GM12878 (cell line): ENCODE measurements around the gene ZNF496. TPM values are rescaled to one million over a fixed set of nuclear protein-coding genes. Genes with fewer than 3 reads are reported as not detected.

Experiments used
- ATAC-seq: fragments of 200-7000 bp; cut with Tn5 transposase; 3 replicates; pipeline ENCODE4 v1.9.1; 2020; ENCODE audit warnings: mild to moderate bottlenecking, moderate library complexity
- BruUV-seq: library from RNA; stranded (reverse); fragments of 400-500 nt; replicated peaks from 2 replicates; lab custom pipeline; 2021; lab: Mats Ljungman, UMichigan
- CTCF ChIA-PET: fragments of 300-600 bp; sonication (Branson Sonifier 250); formaldehyde crosslinking; extraction: SDS; loops from one replicate; lab custom pipeline; 2021; ENCODE audit warnings: inconsistent platforms; lab: Yijun Ruan, JAX
- POLR2A ChIA-PET: fragments of 350-600 bp; formaldehyde crosslinking; extraction: SDS; loops from one replicate; lab custom pipeline; 2021; ENCODE audit warnings: inconsistent platforms; lab: Charles Lee
- RAD21 ChIA-PET: fragments of 300-600 bp; sonication (Branson Sonifier 250); formaldehyde crosslinking; loops from one replicate; lab custom pipeline; 2023; ENCODE audit warnings: antibody characterized with exemption; ENCODE audit not compliant: unreplicated experiment; lab: Charles Lee
- SMC1A ChIA-PET: fragments of 300-600 bp; sonication (Branson Sonifier 250); formaldehyde crosslinking; loops from one replicate; lab custom pipeline; 2023; ENCODE audit not compliant: unreplicated experiment, uncharacterized antibody; lab: Charles Lee
- DNase-seq: peaks from one replicate; pipeline ENCODE4 v3.0.0-alpha.2; 2011; ENCODE audit warnings: low read depth, low spot score
- FAIRE-seq: peaks from 3 replicates; lab custom pipeline; 2011; peaks lifted over from hg19 to GRCh38; lab: Jason Lieb, UNC
- H2AFZ ChIP-seq: 2 replicates; pipeline ENCODE4 v1.6.0; 2011; ENCODE audit warnings: low read depth, low read length, control low read depth; ENCODE audit not compliant: control insufficient read depth
- H3K27ac ChIP-seq: 2 replicates; pipeline ENCODE4 v1.5.1; 2011; ENCODE audit warnings: control low read depth; ENCODE audit not compliant: control insufficient read depth, insufficient read depth
- H3K27me3 ChIP-seq, 2 experiments: replicated peaks in 1 of 2; 2 replicates each; pipeline versions ENCODE4 v1.6.0 to v1.6.1; 2011; ENCODE audit warnings: low read length in 1 of 2; ENCODE audit not compliant: control insufficient read depth in 2 of 2, insufficient read depth in 2 of 2
- H3K36me3 ChIP-seq, 2 experiments: 2 replicates each; pipeline ENCODE4 v1.5.1; 2011; ENCODE audit warnings: low read length in 1 of 2; ENCODE audit not compliant: control insufficient read depth in 2 of 2, insufficient read depth in 2 of 2
- H3K4me1 ChIP-seq: 2 replicates; pipeline ENCODE4 v1.6.1; 2011; ENCODE audit warnings: mild to moderate bottlenecking, low read length, moderate library complexity, mixed read lengths; ENCODE audit not compliant: control insufficient read depth, insufficient read depth
- H3K4me2 ChIP-seq: 2 replicates; pipeline ENCODE4 v1.6.0; 2011; ENCODE audit warnings: control low read depth; ENCODE audit not compliant: control insufficient read depth, insufficient read depth
- H3K4me3 ChIP-seq: fragments of 200-600 bp; sonication (generic); 2 replicates; pipeline ENCODE4 v1.5.1; 2016
- H3K79me2 ChIP-seq: 2 replicates; pipeline ENCODE4 v1.6.0; 2011; ENCODE audit warnings: low read length; ENCODE audit not compliant: control insufficient read depth, insufficient read depth
- H3K9ac ChIP-seq: 2 replicates; pipeline ENCODE4 v1.8.0; 2011; ENCODE audit warnings: low read length, control low read depth, mixed read lengths; ENCODE audit not compliant: control insufficient read depth, insufficient read depth
- H3K9me3 ChIP-seq: replicated peaks from 3 replicates; pipeline ENCODE4 v1.5.1; 2011; ENCODE audit warnings: mild to moderate bottlenecking, low read length; ENCODE audit not compliant: control insufficient read depth, insufficient read depth
- H4K20me1 ChIP-seq: 2 replicates; pipeline ENCODE4 v1.6.0; 2011; ENCODE audit not compliant: control insufficient read depth, insufficient read depth
- ATF2 ChIP-seq: IDR thresholded peaks from 2 replicates; pipeline ENCODE4 v1.6.1; 2012; ENCODE audit warnings: low read length, inconsistent platforms
- BMI1 ChIP-seq: fragments of 450-650 bp; IDR thresholded peaks from 2 replicates; pipeline ENCODE4 v1.6.1; 2016; ENCODE audit warnings: mild to moderate bottlenecking, moderate library complexity, borderline replicate concordance
- CEBPB ChIP-seq, 2 experiments: fragments of 150-350 bp in 1 of 2; IDR thresholded peaks; 2 replicates each; pipeline ENCODE4 v1.6.1; 2012 to 2014; ENCODE audit warnings: low read depth in 2 of 2, low read length in 2 of 2, borderline replicate concordance in 1 of 2, inconsistent platforms in 1 of 2
- CHD4 ChIP-seq: fragments of 200-600 bp; sonication (generic); IDR thresholded peaks from 2 replicates; pipeline ENCODE4 v1.6.1; 2016; ENCODE audit warnings: mild to moderate bottlenecking
- DPF2 ChIP-seq: fragments of 450-650 bp; IDR thresholded peaks from 2 replicates; pipeline ENCODE4 v1.6.1; 2017; ENCODE audit warnings: mild to moderate bottlenecking
- E4F1 ChIP-seq: fragments of 450-650 bp; IDR thresholded peaks from 2 replicates; pipeline ENCODE4 v1.6.1; 2018; ENCODE audit warnings: borderline replicate concordance, mild to moderate bottlenecking; ENCODE audit not compliant: partially characterized antibody
- ESRRA ChIP-seq: IDR thresholded peaks from 2 replicates; pipeline ENCODE4 v1.6.1; 2012; ENCODE audit warnings: mild to moderate bottlenecking, low read length, improper control_type of control experiment
- ETV6 ChIP-seq, 2 experiments: fragments of 450-650 bp in 1 of 2; IDR thresholded peaks in 1 of 2; conservative IDR thresholded peaks in 1 of 2; 2 replicates each; pipeline ENCODE4 v1.6.1; 2014; ENCODE audit warnings: antibody characterized with exemption in 1 of 2, borderline replicate concordance in 1 of 2, low read depth in 1 of 2, mild to moderate bottlenecking in 1 of 2, moderate library complexity in 1 of 2
- FOS ChIP-seq: IDR thresholded peaks from 3 replicates; pipeline ENCODE4 v1.6.1; 2011; ENCODE audit warnings: borderline replicate concordance; ENCODE audit not compliant: insufficient read length; ENCODE audit errors: extremely low read depth
- GATAD2B ChIP-seq: fragments of 450-650 bp; conservative IDR thresholded peaks from 2 replicates; pipeline ENCODE4 v1.6.1; 2017; ENCODE audit warnings: low read depth, mild to moderate bottlenecking, moderate library complexity
- HSF1 ChIP-seq: fragments of 150-350 bp; IDR thresholded peaks from 2 replicates; pipeline ENCODE4 v1.6.1; 2014; ENCODE audit warnings: mild to moderate bottlenecking, low read depth, low read length
- NFIC ChIP-seq: IDR thresholded peaks from 2 replicates; pipeline ENCODE4 v1.6.1; 2012; ENCODE audit warnings: low read depth, mild to moderate bottlenecking, inconsistent platforms, low read length, moderate library complexity
- SIN3A ChIP-seq: IDR thresholded peaks from 2 replicates; pipeline ENCODE4 v1.6.1; 2012; ENCODE audit warnings: low read depth, low read length, improper control_type of control experiment
- SPI1 ChIP-seq: IDR thresholded peaks from 2 replicates; pipeline ENCODE4 v1.6.1; 2011; ENCODE audit warnings: low read depth, mild to moderate bottlenecking, low read length, moderate library complexity, borderline replicate concordance; ENCODE audit not compliant: insufficient read depth
- TCF12 ChIP-seq: IDR thresholded peaks from 2 replicates; pipeline ENCODE4 v1.6.1; 2011; ENCODE audit warnings: low read depth, mild to moderate bottlenecking, low read length
- YBX1 ChIP-seq: fragments of 450-650 bp; IDR thresholded peaks from 2 replicates; pipeline ENCODE4 v1.6.1; 2016; ENCODE audit warnings: antibody characterized with exemption
- ZBED1 ChIP-seq: IDR thresholded peaks from 2 replicates; pipeline ENCODE4 v1.6.1; 2016; ENCODE audit warnings: borderline replicate concordance
- ZZZ3 ChIP-seq: IDR thresholded peaks from 2 replicates; pipeline ENCODE4 v1.6.1; 2011; ENCODE audit warnings: low read depth; ENCODE audit not compliant: control insufficient read depth, insufficient read length
- WGBS: methylation state at CpG from one replicate; pipeline ENCODE4 v1.1.6; 2016; ENCODE audit warnings: low lambda C conversion rate; ENCODE audit not compliant: insufficient replicate concordance, insufficient coverage; ENCODE audit errors: missing lambda C conversion rate; 5-methylcytosine and 5-hydroxymethylcytosine counted together
- in situ Hi-C: fragments of 300-500 bp; cut with MboI; formaldehyde crosslinking; loops from 9 replicates; pipeline ENCODE4 v1.14.3; 2018; ENCODE audit warnings: mixed read lengths
- intact Hi-C: fragments of 100-400 bp; cut with micrococcal nuclease; formaldehyde crosslinking; loops from one replicate; pipeline ENCODE4 v1.14.2; 2022; ENCODE audit not compliant: unreplicated experiment
- polyA plus RNA-seq, 11 experiments: library from polyadenylated mRNA; depleted of rRNA in 4 of 11; unstranded in 6 of 11; stranded (reverse) in 5 of 11; fragments of >200 nt; fragmentation: Nextera tagmentation in 4 of 11; fragmentation: Illumina TruSeq in 1 of 11; extraction: Ambion mirVana in 4 of 11; extraction: Trizol in 1 of 11; gene quantifications; 1 replicate in 1 of 11; 2 replicates in 10 of 11; pipeline versions ENCODE4 v1.2.1 to v1.2.3, GENCODE V29; 2011 to 2016; ENCODE audit warnings: inconsistent platforms in 2 of 11, missing spikeins in 2 of 11, low read depth in 1 of 11
- total RNA-seq, 4 experiments: library from RNA; depleted of rRNA in 3 of 4; stranded (reverse); fragments of >200 nt in 3 of 4; fragmentation: Illumina TruSeq in 1 of 4; extraction: Trizol in 1 of 4; gene quantifications; 2 replicates each; pipeline versions ENCODE4 v1.2.1 to v1.2.3, GENCODE V29; 2013 to 2021
- TF ChIP-seq, protein P1 (sequence below): IDR thresholded peaks from 2 replicates; pipeline ENCODE4 v1.6.1; 2011; ENCODE audit warnings: mild to moderate bottlenecking, low read depth, low read length, moderate library complexity; ENCODE audit not compliant: insufficient replicate concordance

Gene ZNF496
- total and polyA plus RNA-seq, 10 of the 15 experiments (the other 5 are each of a cell fraction or from before 2014, with no cell fraction given) = 1.6 to 26.4 (median 12.5) TPM

DNA sequence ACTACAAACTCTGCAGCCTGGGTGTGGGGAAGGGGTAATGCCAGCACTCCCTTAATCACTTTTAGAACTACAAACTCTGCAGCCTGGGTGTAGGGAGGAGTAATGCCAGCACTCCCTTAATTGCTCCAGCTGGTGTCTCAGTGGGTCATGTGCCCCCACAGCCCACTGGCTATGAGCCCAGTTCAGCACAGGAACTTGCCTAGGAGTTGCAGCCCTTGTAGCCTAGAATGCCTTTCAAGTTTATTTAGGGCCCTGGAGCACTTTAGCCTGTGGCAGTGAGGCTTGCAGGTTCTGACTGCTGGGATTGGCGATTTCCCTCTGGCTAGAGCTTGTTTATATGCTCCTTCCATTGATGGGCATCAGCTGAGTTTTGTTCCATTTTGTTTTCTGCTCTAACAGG, 58.7 kb downstream of the ZNF496 start:
- Histone ChIP-seq H3K36me3 (no peaks in the 10 kb centered on the region), H4K20me1 (no peaks in the 10 kb centered on the region), H3K27ac (no peak overlapping the region), H3K79me2 (no peaks in the 10 kb centered on the region), H2AFZ (no peak overlapping the region), H3K4me1 (no peaks in the 10 kb centered on the region), H3K27me3 (no peaks in the 10 kb centered on the region), H3K9me3 (no peaks in the 10 kb centered on the region; the same call in 2 of the 3 replicates), H3K4me3 (no peak overlapping the region), H3K4me2 (no peak overlapping the region), H3K9ac (no peak overlapping the region)
- ATAC-seq (no peak), FAIRE-seq (no peak), DNase-seq (no peak)
- in situ Hi-C loops (no loop called here), intact Hi-C loops (no loop called here)
- 0% methylated on average over 1 of the region's 1 CpG for WGBS
- no TSS peak for BruUV-seq
- no peak for TF ChIP-seq ESRRA
- no peak for TF ChIP-seq CHD4
- TF ChIP-seq E4F1 = no peak
- TF ChIP-seq YBX1 = no peak
- no peak for TF ChIP-seq DPF2
- no peak for TF ChIP-seq CEBPB (IDR thresholded peaks at IDR 0.05; ENCODE audit: borderline replicate concordance in 1 of 2, low read depth in 2 of 2, low read length in 2 of 2)
- TF ChIP-seq BMI1 = no peak
- no peak for TF ChIP-seq TCF12
- TF ChIP-seq NFIC = no peak
- TF ChIP-seq, protein P1, sequence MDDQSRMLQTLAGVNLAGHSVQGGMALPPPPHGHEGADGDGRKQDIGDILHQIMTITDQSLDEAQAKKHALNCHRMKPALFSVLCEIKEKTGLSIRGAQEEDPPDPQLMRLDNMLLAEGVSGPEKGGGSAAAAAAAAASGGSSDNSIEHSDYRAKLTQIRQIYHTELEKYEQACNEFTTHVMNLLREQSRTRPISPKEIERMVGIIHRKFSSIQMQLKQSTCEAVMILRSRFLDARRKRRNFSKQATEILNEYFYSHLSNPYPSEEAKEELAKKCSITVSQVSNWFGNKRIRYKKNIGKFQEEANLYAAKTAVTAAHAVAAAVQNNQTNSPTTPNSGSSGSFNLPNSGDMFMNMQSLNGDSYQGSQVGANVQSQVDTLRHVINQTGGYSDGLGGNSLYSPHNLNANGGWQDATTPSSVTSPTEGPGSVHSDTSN = no peak
- no peak for TF ChIP-seq SIN3A
- TF ChIP-seq SPI1 = no peak
- TF ChIP-seq HSF1 = no peak
- TF ChIP-seq ETV6 (conservative IDR thresholded peaks at IDR 0.05 in 1 of 2, IDR thresholded peaks at IDR 0.05 in 1 of 2; ENCODE audit: borderline replicate concordance in 1 of 2, low read depth in 1 of 2) = no peak
- no peak for TF ChIP-seq ZZZ3
- TF ChIP-seq ATF2 = no peak
- no peak for TF ChIP-seq GATAD2B
- TF ChIP-seq ZBED1 = no peak
- TF ChIP-seq FOS = no peak
- ChIA-PET SMC1A (no interaction called here), RAD21 (no interaction called here), POLR2A (no interaction called here), CTCF (no interaction called here)
